HG03558 (cell line): ENCODE data around the gene NDUFS2.

Experiments
- ATAC-seq: cut with Tn5 transposase; IDR thresholded peaks from one replicate; pipeline ENCODE4 v1.9.1; 2021; ENCODE audit warnings: moderate number of reproducible peaks; ENCODE audit not compliant: unreplicated experiment; ENCODE audit errors: extremely low read depth

NDUFS2 gene

DNA sequence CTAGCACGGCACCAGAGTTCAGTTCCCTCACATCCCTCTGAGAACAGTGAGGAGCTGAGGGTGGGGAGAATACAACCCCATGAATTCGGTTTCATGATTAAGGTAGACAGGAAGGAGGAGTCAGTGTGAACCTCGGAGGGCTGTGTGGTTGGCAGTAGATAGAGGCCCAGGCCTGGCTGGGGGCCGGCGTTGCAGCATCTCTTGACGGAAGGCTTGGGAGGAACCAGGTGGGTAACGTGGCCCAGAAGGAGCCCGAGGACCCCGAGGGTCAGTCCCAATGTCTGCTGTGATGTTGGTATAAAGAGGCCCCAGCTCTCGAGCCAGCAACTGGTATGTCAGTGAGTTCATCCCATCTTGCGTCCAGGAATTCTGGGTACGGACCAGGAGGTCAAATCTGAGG lies 30.5 kb upstream of the NDUFS2 start:
- ATAC-seq, result no peak

- no peak for ATAC-seq
Measured at GRCh38 chr1:161172349-161172748, 29.8 kb upstream of the NDUFS2 start.

- no peak for ATAC-seq
Measured at GRCh38 chr1:161172776-161173376, 29.3 kb upstream of the NDUFS2 start.

DNA sequence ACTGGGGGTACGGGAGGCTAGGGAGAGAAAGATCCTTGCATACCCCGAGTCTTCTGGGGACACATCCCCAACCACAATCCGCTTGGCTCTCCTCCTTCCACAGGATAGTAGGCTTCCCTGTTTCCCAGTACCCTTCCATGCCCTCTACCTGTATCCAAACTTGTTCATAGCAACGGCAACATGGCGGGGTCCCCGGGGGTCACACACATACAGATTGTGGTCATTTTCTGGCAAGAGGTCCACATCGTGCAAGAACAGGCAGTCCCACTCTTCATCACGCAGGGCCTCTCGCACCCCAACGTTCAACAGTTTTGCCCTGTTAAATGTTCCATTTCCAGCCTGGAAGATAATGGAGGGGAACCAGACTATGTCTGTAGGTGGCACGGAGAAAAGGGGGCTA lies 28.5 kb upstream of the NDUFS2 start:
- no peak for ATAC-seq

GRCh38 chr1:161174911-161175310 lies 27.3 kb upstream of the NDUFS2 start:
- ATAC-seq, result no peak

- no peak for ATAC-seq
Measured at GRCh38 chr1:161175771-161176453, 26.3 kb upstream of the NDUFS2 start.

- no peak for ATAC-seq
Measured at GRCh38 chr1:161176468-161177111, 25.6 kb upstream of the NDUFS2 start.

DNA sequence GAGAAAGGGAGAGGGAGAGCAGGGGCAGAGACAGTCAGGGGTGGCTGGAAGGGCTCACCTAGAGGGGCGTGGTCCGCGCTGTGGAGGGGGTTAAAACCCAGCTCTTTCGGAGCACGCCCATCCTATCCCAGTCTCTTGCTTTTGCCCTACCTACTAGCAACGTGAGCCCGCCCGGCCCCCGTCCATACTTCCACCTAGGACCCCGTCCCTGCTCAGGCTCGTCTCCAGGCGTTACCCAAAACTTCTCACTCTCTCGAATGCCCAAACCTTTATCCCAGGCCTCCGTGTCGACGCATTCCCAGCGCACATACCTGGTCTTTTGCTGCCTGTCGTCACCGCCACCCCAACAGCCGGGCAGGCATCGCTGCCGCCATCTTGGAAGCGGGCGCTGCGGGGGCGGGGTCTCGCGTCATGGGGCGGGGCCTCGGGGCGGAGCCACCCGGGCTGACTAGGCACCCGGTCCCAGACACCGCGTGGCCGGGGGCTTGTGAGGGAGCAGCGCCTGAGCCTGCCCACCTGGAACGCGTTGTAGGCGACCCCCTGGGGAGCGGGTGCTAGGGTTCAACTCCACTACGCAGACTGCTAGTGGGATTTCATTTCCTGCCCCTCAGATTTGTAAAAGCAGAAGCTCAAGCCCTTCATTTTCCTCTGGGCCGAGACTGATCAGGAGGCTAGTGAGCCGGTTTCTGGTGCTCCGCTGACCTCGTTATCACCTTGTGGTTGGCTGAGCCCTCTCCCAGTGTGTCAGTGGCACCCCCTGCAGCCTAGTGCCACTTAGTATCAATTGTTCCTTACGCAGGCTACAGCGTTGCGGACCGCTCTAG lies 24.8 kb upstream of the NDUFS2 start, which contains the start of gene B4GALT3:
B4GALT3 (minus strand) TSS at position 396 of the 824 bp plus-strand sequence. CDS start 1,447 bp downstream, outside the sequence.
- no peak for ATAC-seq

GRCh38 chr1:161177936-161178244 lies 24.3 kb upstream of the NDUFS2 start:
- ATAC-seq, result no peak

DNA sequence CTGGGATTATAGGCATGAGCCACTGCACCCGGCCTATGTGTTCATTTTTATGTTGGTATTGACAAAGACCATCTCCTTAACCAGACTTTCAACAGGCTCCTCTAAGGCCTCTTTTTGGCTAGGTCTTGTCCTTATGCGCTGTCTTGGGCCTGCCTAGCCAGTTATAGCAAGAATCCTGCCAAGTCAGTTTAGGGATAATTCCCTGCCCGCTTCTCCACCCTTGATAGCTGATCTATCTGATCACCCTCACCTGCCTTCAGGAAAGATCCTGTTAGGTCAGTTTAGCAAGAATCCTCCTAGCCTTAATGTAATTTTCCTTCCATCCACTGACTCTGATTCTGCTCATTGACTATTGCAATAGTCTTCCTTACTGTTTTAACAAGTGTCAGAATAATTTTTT lies 22.5 kb upstream of the NDUFS2 start:
- no peak for ATAC-seq

DNA sequence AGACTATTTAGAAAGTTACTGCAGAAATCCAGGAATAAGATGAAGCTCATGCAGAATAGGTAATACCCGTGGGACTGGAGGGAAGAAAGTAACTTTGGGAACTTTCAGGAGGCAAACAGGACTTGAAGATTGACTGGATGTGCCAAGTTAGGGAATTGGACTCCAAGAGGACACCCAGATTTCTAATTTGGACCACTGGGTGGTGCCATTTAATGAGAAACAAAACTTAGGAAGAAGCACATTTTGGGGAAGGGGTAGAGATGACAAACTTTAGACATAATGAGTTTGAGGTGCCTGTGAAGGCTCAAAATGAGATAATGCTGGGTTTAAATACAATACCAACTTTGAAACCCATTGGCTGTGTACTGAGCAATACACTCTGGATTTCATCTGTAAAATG lies 21.5 kb upstream of the NDUFS2 start:
- ATAC-seq, result no peak

- ATAC-seq, result peak; percentile 36
Measured at GRCh38 chr1:161182214-161182613, 20.0 kb upstream of the NDUFS2 start.

DNA sequence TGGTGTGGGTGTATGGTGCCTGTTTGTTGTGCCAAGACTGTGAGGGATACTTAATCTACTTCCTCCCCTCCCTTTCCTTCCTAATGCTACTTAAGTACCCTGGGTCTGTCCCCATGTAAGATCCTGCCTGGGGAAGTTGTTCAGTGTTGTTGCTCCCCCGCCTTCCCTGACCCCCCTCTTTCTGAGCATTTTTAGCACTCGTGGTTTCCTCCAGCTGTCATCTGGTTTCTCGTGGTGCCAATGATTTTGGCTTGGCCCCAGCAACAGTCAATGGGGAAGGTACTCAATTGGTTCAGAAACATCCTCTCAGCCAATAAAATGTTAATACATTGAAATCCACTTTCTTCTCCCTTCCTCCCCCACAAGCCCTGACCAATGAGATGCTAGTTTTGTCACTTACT lies 16.9 kb upstream of the NDUFS2 start:
- ATAC-seq, result peak; percentile 36

DNA sequence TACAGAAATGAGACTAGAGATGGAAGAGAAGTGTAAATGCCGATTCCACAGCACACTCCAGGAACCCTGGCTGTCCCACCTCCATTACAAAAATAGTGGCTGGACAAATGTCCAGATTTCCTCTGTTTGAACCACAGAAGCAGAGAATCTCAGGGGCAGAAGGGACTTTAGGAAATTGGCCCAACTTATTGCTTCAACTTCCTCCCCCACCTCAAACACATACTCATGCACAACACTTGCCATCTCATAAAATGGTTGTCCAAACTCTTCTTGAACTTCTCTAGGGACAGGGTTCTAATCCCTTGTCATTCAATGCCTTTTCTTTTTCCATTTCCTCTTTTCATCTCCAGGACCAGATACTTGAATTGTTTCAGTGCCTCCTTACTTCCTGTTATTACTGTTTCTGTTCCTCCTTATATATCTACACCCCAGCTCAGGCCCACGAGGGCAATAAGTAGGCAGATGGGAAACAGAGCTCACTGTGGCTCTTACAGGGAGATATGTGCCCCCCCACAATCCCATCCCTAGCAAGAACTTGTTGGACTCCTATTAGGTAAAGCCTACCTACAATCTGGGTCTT lies 16.3 kb upstream of the NDUFS2 start:
- peak; percentile 8 for ATAC-seq

- no peak for ATAC-seq
Measured at GRCh38 chr1:161187311-161187710, 14.9 kb upstream of the NDUFS2 start.

GRCh38 chr1:161188381-161188780 lies 13.8 kb upstream of the NDUFS2 start:
- no peak for ATAC-seq

GRCh38 chr1:161189036-161189435 lies 13.1 kb upstream of the NDUFS2 start:
- no peak for ATAC-seq

DNA sequence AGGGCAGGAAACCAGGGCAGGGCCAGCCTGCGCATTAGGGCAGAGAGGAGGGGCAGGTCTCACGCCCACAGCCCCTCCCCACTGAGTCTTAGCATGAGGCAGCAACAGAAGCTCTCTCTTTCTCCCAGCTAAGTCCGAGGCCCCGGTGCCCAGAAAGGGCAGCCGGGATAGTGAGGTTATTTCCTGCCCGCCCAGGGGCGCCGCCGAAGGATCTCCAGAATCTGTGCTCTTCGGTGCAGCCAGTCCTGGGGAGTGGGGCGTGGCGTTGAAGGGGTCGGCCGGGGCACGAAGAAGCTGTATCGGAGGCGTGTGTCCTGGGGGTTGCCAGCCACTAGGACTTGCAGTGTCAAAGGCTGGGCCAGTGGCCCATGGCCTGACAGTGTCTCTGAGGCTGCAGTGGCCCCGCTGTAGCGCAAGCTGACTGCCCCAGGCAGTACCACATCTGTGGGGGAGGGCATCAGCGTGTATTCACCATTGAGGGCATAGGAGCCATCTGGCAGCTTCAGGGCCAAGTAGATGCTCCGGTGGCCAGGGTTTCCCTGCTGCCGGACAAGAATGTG lies 11.1 kb upstream of the NDUFS2 start:
- ATAC-seq, result no peak

- ATAC-seq, result no peak
Measured at GRCh38 chr1:161191971-161192370, 10.2 kb upstream of the NDUFS2 start.
